ENCODE data around the gene SLC30A3. TPM values are rescaled to one million over a fixed set of nuclear protein-coding genes. Genes with fewer than 3 reads are reported as not detected.

SLC30A3 gene
- total and polyA plus RNA-seq, 2 of the 13 experiments (the other 11 are each of a cell fraction or from before 2014, with no cell fraction given): 0.38 to 0.79 TPM

- CTCF ChIA-PET (ENCODE audit: low intra/inter-chr PET ratio, low total read pairs): no interaction called here
These were observed 44.4 kb upstream of the SLC30A3 start for GRCh38 chr2:27307287-27307544.

More at GRCh38 chr2:27307287-27307544, 44.4 kb upstream of the SLC30A3 start:
- H3K9me3 ChIP-seq (ENCODE audit: low read length): no peaks in the 10 kb centered on the region
- no peak overlapping the region for H3K9ac ChIP-seq (ENCODE audit: insufficient read depth, low read depth, low read length)
- POLR2A ChIA-PET: no interaction called here
- H3K27ac ChIP-seq (ENCODE audit: extremely low read length, insufficient read depth, low read length): no peak overlapping the region
- no peak overlapping the region for H3K4me3 ChIP-seq (replicated peaks in 1 of 3; ENCODE audit: insufficient read depth in 1 of 3, low read depth in 2 of 3, low read length in 3 of 3)
- H3K4me2 ChIP-seq (ENCODE audit: low read depth, low read length): no peak overlapping the region
- no TSS peak for BruUV-seq (replicated peaks)
- FAIRE-seq (no peak), ATAC-seq (no peak), DNase-seq (ENCODE audit: low spot score) (no peak)
- peaks cover 0 to 5% of the 10 kb centered on the region in 2 experiments; a peak in 2 of 5 replicates for H3K27me3 ChIP-seq (ENCODE audit: control insufficient read depth in 1 of 2, insufficient read depth in 2 of 2, low read length in 2 of 2)
- H3K4me1 ChIP-seq (ENCODE audit: insufficient read depth, low read length): peaks cover 25% of the 10 kb centered on the region
- 91% methylated on average over 14 of the region's 14 CpGs for WGBS (ENCODE audit: low lambda C conversion rate)
- no peaks in the 10 kb centered on the region for H3K79me2 ChIP-seq (ENCODE audit: insufficient read depth, low read length)
- in situ Hi-C loops (cut with HindIII; ENCODE audit: extremely low pct_ligation_motif_present, low pct_unique_long_range_greater_than_20kb): no loop called here
- intact Hi-C loops (cut with micrococcal nuclease; ENCODE audit: unreplicated experiment): no loop called here
- H3K36me3 ChIP-seq (replicated peaks in 1 of 2; ENCODE audit: control insufficient read depth in 1 of 2, insufficient read depth in 2 of 2, low read length in 2 of 2): peaks cover 0 to 2% of the 10 kb centered on the region in 2 experiments; a peak in 2 of 5 replicates
- TF ChIP-seq EZH2 (conservative IDR thresholded peaks at IDR 0.05; ENCODE audit: low read depth, low read length): no peak
- TF ChIP-seq KDM3A (CRISPR knock-in tag; IDR thresholded peaks at IDR 0.05; ENCODE audit: low read depth): no peak
- no peak for TF ChIP-seq TRIM24 (CRISPR knock-in tag; IDR thresholded peaks at IDR 0.05)
- no peak for TF ChIP-seq RFXANK (CRISPR knock-in tag; IDR thresholded peaks at IDR 0.05)
- TF ChIP-seq CBFB (CRISPR knock-in tag; IDR thresholded peaks at IDR 0.05): no peak
- TF ChIP-seq ZNF20 (CRISPR knock-in tag; IDR thresholded peaks at IDR 0.05): no peak
- TF ChIP-seq CREM (IDR thresholded peaks at IDR 0.05): no peak
- no peak for TF ChIP-seq CREM (CRISPR knock-in tag; IDR thresholded peaks at IDR 0.05)
- TF ChIP-seq ZNF335 (CRISPR knock-in tag; IDR thresholded peaks at IDR 0.05): no peak
- no peak for TF ChIP-seq ZEB1 (IDR thresholded peaks at IDR 0.05; ENCODE audit: insufficient replicate concordance, low read depth)
- no peak for TF ChIP-seq ZBTB8A (CRISPR knock-in tag; IDR thresholded peaks at IDR 0.05; ENCODE audit: borderline replicate concordance, low read depth)
- TF ChIP-seq CEBPG (CRISPR knock-in tag; IDR thresholded peaks at IDR 0.05): no peak
- no peak for TF ChIP-seq ARNT (IDR thresholded peaks at IDR 0.05)
- no peak for TF ChIP-seq ZNF382 (CRISPR knock-in tag; IDR thresholded peaks at IDR 0.05; ENCODE audit: borderline replicate concordance)
- TF ChIP-seq ZNF468 (CRISPR knock-in tag; IDR thresholded peaks at IDR 0.05): no peak
- TF ChIP-seq LCORL (IDR thresholded peaks at IDR 0.05): no peak
- no peak for TF ChIP-seq LCORL (CRISPR knock-in tag; IDR thresholded peaks at IDR 0.05)
- TF ChIP-seq ATF7-NPFF (CRISPR knock-in tag; IDR thresholded peaks at IDR 0.05; ENCODE audit: low read depth): no peak
- TF ChIP-seq, protein P1, sequence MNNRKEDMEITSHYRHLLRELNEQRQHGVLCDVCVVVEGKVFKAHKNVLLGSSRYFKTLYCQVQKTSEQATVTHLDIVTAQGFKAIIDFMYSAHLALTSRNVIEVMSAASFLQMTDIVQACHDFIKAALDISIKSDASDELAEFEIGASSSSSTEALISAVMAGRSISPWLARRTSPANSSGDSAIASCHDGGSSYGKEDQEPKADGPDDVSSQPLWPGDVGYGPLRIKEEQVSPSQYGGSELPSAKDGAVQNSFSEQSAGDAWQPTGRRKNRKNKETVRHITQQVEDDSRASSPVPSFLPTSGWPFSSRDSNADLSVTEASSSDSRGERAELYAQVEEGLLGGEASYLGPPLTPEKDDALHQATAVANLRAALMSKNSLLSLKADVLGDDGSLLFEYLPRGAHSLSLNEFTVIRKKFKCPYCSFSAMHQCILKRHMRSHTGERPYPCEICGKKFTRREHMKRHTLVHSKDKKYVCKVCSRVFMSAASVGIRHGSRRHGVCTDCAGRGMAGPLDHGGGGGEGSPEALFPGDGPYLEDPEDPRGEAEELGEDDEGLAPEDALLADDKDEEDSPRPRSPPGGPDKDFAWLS (CRISPR knock-in tag; IDR thresholded peaks at IDR 0.05; ENCODE audit: borderline replicate concordance): no peak
- no peak for TF ChIP-seq MYNN (CRISPR knock-in tag; IDR thresholded peaks at IDR 0.05; ENCODE audit: low read depth)
- no peaks in the 10 kb centered on the region for H4K20me1 ChIP-seq (ENCODE audit: insufficient read depth, low read length)
- no peak overlapping the region for H2AFZ ChIP-seq (ENCODE audit: low read length)
